AG04450 (cell line): ENCODE measurements around the gene OTOG. TPM values are rescaled to one million over a fixed set of nuclear protein-coding genes. Genes with fewer than 3 reads are reported as not detected.
A peak's percentile ranks its signal among the peaks of the same experiment; 100 is the strongest.

Source experiments
- CTCF ChIA-PET: fragments of 300-600, 350-600 bp; formaldehyde crosslinking; extraction: SDS; loops from one replicate; lab custom pipeline; 2022; ENCODE audit warnings: antibody characterized with exemption, inconsistent platforms; lab: Charles Lee
- POLR2A ChIA-PET: fragments of 350-600 bp; formaldehyde crosslinking; extraction: SDS; loops from one replicate; lab custom pipeline; 2021; ENCODE audit warnings: antibody characterized with exemption, inconsistent platforms; lab: Yijun Ruan, JAX
- DNase-seq: peaks from one replicate; pipeline ENCODE4 v3.0.0-alpha.2; 2011; ENCODE audit warnings: low read depth, low spot score
- H3K27ac ChIP-seq: one replicate; pipeline ENCODE4 v1.5.1; 2012; ENCODE audit warnings: low read depth, low read length, control low read depth
- H3K27me3 ChIP-seq: one replicate; pipeline ENCODE4 v1.6.0; 2012; ENCODE audit warnings: low read length; ENCODE audit not compliant: control insufficient read depth, insufficient read depth
- H3K4me3 ChIP-seq: 2 replicates; pipeline ENCODE4 v1.5.1; 2011; ENCODE audit warnings: mild to moderate bottlenecking, low read depth, low read length, control low read depth
- H3K9me3 ChIP-seq: 2 replicates; pipeline ENCODE4 v1.5.1; 2012; ENCODE audit warnings: low read length; ENCODE audit not compliant: control insufficient read depth, insufficient read depth
- polyA plus RNA-seq: library from polyadenylated mRNA; depleted of rRNA; stranded (reverse); fragments of >200 nt; gene quantifications from 2 replicates; pipeline ENCODE4 v1.2.3, GENCODE V29; 2011
- TF ChIP-seq, protein P1 (sequence below): IDR thresholded peaks from 2 replicates; pipeline ENCODE4 v1.5.1; 2011; ENCODE audit warnings: low read depth, low read length, control low read depth, inconsistent platforms

The OTOG gene
- polyA plus RNA-seq, 1 experiment = not detected

DNA sequence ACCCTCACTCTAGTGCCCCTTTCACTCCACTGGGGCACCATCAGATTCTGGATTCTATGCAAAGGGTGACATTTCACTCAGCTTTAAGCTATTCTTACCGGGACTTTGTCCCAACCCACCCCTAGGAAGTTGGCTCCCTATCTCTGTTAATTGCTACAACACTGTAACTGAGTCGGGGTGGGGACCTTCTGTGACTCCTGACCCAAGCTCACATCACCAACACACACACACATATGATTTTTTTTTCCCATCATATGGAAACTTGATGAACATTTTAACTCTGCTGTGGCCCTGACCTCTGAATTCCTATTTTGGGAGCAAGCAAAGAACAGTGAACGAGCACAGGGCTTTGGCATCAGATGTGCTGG, 19.4 kb upstream of the OTOG start:
- Histone ChIP-seq H3K4me3 (no peak overlapping the region), H3K9me3 (no peaks in the 10 kb centered on the region), H3K27ac (no peak overlapping the region), H3K27me3 (peaks cover 11% of the 10 kb centered on the region)
- POLR2A ChIA-PET = no interaction called here
- TF ChIP-seq, protein P1, sequence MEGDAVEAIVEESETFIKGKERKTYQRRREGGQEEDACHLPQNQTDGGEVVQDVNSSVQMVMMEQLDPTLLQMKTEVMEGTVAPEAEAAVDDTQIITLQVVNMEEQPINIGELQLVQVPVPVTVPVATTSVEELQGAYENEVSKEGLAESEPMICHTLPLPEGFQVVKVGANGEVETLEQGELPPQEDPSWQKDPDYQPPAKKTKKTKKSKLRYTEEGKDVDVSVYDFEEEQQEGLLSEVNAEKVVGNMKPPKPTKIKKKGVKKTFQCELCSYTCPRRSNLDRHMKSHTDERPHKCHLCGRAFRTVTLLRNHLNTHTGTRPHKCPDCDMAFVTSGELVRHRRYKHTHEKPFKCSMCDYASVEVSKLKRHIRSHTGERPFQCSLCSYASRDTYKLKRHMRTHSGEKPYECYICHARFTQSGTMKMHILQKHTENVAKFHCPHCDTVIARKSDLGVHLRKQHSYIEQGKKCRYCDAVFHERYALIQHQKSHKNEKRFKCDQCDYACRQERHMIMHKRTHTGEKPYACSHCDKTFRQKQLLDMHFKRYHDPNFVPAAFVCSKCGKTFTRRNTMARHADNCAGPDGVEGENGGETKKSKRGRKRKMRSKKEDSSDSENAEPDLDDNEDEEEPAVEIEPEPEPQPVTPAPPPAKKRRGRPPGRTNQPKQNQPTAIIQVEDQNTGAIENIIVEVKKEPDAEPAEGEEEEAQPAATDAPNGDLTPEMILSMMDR = no peak
- CTCF ChIA-PET = interaction anchor here (0.6 to 2.9 kb wide), 27 partner anchors 8 to 739 kb away, joined by 3 to 39 read pairs (median 5); partner anchors contain the start of genes KCNJ11 and USH1C
- DNase-seq = no peak

DNA sequence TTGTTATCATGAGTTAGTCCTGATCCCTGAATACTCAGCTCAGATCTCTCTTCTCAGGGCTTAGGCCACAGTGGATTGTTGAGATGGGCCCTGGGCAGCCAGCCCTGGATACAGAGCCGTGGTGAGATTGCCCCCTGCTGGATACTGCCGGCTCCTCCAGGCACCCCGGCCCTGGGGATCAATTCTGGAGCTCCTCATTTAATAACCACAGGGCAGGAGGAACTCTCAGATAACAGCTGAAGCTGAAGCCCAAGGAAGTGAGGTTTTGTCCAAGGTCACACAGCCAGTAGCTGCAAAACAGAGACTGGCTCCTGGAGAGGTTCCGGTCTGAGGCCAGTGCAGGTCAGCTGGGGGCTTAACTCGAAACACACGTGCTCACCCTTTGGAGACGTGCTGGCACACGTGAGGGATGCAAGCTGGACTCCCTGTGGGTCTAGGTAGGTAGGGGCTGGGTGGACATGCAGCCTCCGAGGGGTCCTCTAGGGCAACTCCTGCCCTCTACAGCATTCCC, 18.8 kb upstream of the OTOG start:
- ChIA-PET POLR2A (no interaction called here), CTCF (interaction anchor here (0.6 to 2.9 kb wide), 33 partner anchors 8 to 740 kb away, joined by 3 to 39 read pairs (median 4); partner anchors contain the start of genes KCNJ11 and USH1C)
- no peak overlapping the region for H3K4me3 ChIP-seq
- DNase-seq = no peak
- H3K27me3 ChIP-seq = peaks cover 11% of the 10 kb centered on the region
- no peak overlapping the region for H3K27ac ChIP-seq
- no peaks in the 10 kb centered on the region for H3K9me3 ChIP-seq
- TF ChIP-seq, protein P1 = peak; percentile 71

DNA sequence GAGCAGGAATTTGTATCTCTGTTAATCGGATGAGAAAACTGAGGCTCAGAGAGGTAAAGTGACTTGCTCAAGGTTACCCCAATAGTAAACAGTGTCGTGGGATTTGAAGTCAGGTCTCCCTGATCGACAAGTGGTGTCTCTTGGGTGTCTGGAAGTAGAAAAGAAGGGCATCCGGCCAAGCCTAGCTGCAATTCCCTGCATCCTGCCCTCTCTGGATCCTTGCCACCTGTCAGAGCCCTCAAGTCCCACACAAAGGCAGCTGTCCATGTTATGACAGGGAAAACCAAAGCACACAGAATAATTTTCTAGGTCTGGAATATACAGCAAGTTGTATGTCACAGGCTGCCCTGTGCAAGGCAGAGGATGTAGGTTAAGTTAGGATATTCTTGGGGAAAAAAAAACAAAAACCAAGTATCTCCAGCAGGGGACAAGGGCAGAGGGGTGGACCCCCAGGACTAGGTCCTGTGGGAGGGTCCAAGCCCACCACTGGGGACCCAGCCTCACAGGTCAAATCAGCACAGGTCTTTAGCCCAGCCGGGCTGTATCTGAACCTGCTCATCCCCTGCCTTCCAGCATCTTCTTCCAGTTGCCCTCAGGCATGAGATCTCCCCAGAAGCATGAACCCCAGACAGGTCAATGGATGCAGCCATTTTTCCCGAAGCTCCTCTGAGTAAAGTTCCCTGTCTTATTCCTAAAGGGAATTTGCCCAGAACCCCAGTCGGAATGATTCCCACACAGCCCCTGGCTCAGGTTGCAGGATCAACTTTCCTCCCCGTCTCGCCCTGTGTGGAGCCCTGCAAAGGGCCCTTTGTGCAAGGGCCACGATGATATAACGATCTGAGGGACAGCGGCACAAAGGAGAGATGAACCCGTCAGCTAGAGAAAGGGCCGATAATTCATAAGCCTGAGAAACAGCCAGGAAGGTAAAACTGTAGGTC, 17.9 kb upstream of the OTOG start:
- H3K27ac ChIP-seq = no peak overlapping the region
- no peak for DNase-seq
- peaks cover 13% of the 10 kb centered on the region for H3K27me3 ChIP-seq
- no peak overlapping the region for H3K4me3 ChIP-seq
- H3K9me3 ChIP-seq = no peaks in the 10 kb centered on the region
- ChIA-PET CTCF (interaction anchor here (0.6 to 2.9 kb wide), 10 partner anchors 11 to 551 kb away, joined by 3 to 39 read pairs (median 12); no protein-coding TSS in a partner anchor), POLR2A (no interaction called here)
- TF ChIP-seq, protein P1 = no peak

DNA sequence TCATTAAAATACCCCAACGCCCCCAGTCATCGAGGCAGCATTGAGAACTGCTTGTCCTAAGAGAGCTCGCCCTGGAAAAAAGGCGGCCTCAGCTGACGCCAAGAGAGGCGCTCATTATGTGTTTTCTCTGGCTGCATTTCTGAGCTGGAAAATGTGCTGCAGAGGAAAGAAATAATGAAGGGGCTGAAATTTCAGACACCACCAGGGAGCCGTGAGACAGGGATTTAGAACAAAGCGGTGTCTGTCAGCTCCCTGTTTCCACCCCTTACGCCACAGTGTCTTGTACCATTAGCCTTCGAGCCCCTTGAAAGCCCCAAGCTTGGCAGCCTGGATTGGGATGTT, 17.2 kb upstream of the OTOG start:
- ChIA-PET CTCF (no interaction called here), POLR2A (no interaction called here)
- H3K27ac ChIP-seq = no peak overlapping the region
- H3K4me3 ChIP-seq = no peak overlapping the region
- peaks cover 13% of the 10 kb centered on the region for H3K27me3 ChIP-seq
- TF ChIP-seq, protein P1 = no peak
- H3K9me3 ChIP-seq = no peaks in the 10 kb centered on the region
- DNase-seq = no peak
